Ishikawa (cell line): Measurements from ENCODE around the gene NAGS.

Experiments
- CEBPB ChIP-seq: IDR thresholded peaks from 2 replicates; pipeline ENCODE4 v1.6.1; 2012
- CREB1 ChIP-seq: IDR thresholded peaks from 2 replicates; pipeline ENCODE4 v1.6.1; 2012; ENCODE audit warnings: low read depth
- EP300 ChIP-seq: IDR thresholded peaks from 2 replicates; pipeline ENCODE4 v1.6.1; 2012; ENCODE audit warnings: borderline replicate concordance
- FOXM1 ChIP-seq: IDR thresholded peaks from 2 replicates; pipeline ENCODE4 v1.6.1; 2012; ENCODE audit warnings: low read depth, borderline replicate concordance
- NFIC ChIP-seq: IDR thresholded peaks from 2 replicates; pipeline ENCODE4 v1.6.1; 2012
- RAD21 ChIP-seq: IDR thresholded peaks from 2 replicates; pipeline ENCODE4 v1.6.1; 2012; ENCODE audit warnings: low read depth
- TAF1 ChIP-seq: IDR thresholded peaks from 2 replicates; pipeline ENCODE4 v1.6.1; 2012; ENCODE audit warnings: low read depth, mild to moderate bottlenecking
- TEAD4 ChIP-seq: IDR thresholded peaks from 2 replicates; pipeline ENCODE4 v1.6.1; 2012
- YY1 ChIP-seq: IDR thresholded peaks from 2 replicates; pipeline ENCODE4 v1.6.1; 2012; ENCODE audit warnings: low read depth
- ZBTB7A ChIP-seq: IDR thresholded peaks from 2 replicates; pipeline ENCODE4 v1.6.1; 2012; ENCODE audit warnings: low read depth
- TF ChIP-seq, protein P1 (sequence below): IDR thresholded peaks from 2 replicates; pipeline ENCODE4 v1.6.1; 2012
- TF ChIP-seq, protein P2 (sequence below): IDR thresholded peaks from 2 replicates; pipeline ENCODE4 v1.6.1; 2012; ENCODE audit warnings: low read depth, mild to moderate bottlenecking
- TF ChIP-seq, protein P3 (sequence below): IDR thresholded peaks from 2 replicates; pipeline ENCODE4 v1.6.1; 2012

DNA sequence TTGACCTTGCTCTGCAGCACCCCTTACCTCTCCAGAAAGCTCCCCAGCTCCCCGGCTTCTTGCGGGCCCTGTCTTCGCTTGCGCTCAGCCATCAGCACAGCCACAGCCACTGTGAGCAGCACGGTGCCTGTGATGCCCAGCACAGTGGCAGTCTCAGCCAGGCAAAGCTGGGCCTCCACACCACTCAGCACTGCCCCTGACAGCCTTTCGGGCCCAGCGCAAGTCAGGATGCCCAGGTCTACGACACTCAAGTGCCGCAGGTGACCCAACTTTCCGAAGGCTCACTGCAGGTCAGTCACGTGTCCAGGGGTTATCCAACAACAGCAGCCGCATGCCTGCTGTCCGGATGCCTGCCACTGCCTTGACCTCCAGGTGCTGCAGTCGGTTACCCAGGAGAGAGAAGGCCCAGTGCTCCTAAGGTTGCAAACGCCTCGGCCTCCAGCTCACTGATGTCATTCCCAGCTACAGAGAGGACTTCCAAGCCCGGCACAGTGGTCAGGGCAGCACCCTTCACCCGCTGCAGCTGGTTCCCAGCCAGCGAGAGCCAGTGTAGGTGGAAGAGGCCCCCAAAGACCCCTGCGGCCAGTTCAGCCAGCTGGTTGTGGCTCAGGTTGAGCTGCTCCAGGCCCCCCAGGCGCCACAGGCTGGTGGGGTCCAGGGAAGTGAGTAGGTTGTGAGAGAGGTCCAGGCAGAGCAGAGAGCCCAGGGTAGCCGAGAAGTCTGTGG is 19.3 kb downstream of the NAGS start:
- no peak for TF ChIP-seq NFIC
- no peak for TF ChIP-seq TAF1
- TF ChIP-seq, protein P1, sequence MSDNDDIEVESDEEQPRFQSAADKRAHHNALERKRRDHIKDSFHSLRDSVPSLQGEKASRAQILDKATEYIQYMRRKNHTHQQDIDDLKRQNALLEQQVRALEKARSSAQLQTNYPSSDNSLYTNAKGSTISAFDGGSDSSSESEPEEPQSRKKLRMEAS = no peak
- TF ChIP-seq CEBPB = no peak
- TF ChIP-seq, protein P2, sequence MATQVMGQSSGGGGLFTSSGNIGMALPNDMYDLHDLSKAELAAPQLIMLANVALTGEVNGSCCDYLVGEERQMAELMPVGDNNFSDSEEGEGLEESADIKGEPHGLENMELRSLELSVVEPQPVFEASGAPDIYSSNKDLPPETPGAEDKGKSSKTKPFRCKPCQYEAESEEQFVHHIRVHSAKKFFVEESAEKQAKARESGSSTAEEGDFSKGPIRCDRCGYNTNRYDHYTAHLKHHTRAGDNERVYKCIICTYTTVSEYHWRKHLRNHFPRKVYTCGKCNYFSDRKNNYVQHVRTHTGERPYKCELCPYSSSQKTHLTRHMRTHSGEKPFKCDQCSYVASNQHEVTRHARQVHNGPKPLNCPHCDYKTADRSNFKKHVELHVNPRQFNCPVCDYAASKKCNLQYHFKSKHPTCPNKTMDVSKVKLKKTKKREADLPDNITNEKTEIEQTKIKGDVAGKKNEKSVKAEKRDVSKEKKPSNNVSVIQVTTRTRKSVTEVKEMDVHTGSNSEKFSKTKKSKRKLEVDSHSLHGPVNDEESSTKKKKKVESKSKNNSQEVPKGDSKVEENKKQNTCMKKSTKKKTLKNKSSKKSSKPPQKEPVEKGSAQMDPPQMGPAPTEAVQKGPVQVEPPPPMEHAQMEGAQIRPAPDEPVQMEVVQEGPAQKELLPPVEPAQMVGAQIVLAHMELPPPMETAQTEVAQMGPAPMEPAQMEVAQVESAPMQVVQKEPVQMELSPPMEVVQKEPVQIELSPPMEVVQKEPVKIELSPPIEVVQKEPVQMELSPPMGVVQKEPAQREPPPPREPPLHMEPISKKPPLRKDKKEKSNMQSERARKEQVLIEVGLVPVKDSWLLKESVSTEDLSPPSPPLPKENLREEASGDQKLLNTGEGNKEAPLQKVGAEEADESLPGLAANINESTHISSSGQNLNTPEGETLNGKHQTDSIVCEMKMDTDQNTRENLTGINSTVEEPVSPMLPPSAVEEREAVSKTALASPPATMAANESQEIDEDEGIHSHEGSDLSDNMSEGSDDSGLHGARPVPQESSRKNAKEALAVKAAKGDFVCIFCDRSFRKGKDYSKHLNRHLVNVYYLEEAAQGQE = no peak
- no peak for TF ChIP-seq EP300
- no peak for TF ChIP-seq YY1
- no peak for TF ChIP-seq ZBTB7A
- no peak for TF ChIP-seq TEAD4
- TF ChIP-seq CREB1 = no peak
- no peak for TF ChIP-seq RAD21
- TF ChIP-seq, protein P3, sequence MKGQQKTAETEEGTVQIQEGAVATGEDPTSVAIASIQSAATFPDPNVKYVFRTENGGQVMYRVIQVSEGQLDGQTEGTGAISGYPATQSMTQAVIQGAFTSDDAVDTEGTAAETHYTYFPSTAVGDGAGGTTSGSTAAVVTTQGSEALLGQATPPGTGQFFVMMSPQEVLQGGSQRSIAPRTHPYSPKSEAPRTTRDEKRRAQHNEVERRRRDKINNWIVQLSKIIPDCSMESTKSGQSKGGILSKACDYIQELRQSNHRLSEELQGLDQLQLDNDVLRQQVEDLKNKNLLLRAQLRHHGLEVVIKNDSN = no peak
- no peak for TF ChIP-seq FOXM1
